Nephron (organoid): Measurements from ENCODE around the gene ABCC1.

Experiments
- H3K27ac Mint-ChIP-seq, 3 experiments: 2 replicates each; pipeline ENCODE4 v1.8.0; 2020; ENCODE audit warnings: mixed read lengths in 3 of 3, mild to moderate bottlenecking in 2 of 3, moderate library complexity in 1 of 3
- H3K27me3 Mint-ChIP-seq: 2 replicates; pipeline ENCODE4 v1.8.0; 2021; ENCODE audit warnings: low read depth, mild to moderate bottlenecking, moderate library complexity, mixed read lengths
- H3K36me3 Mint-ChIP-seq: 2 replicates; pipeline ENCODE4 v1.8.0; 2020; ENCODE audit warnings: low read depth, mixed read lengths
- H3K4me1 Mint-ChIP-seq: 2 replicates; pipeline ENCODE4 v1.8.0; 2020; ENCODE audit warnings: mixed read lengths
- H3K4me3 Mint-ChIP-seq, 3 experiments: 2 replicates each; pipeline ENCODE4 v1.8.0; 2020; ENCODE audit warnings: mild to moderate bottlenecking in 3 of 3, mixed read lengths in 3 of 3, moderate library complexity in 2 of 3
- H3K9me3 Mint-ChIP-seq: 2 replicates; pipeline ENCODE4 v1.8.0; 2020; ENCODE audit warnings: mixed read lengths
- TF ChIP-seq, protein P1 (sequence below), 3 experiments: fragments of 200-600 bp; sonication (generic); IDR thresholded peaks; one replicate each; pipeline ENCODE4 v1.5.0; 2021; ENCODE audit warnings: antibody characterized with exemption in 3 of 3; ENCODE audit not compliant: unreplicated experiment in 3 of 3

Gene ABCC1

DNA sequence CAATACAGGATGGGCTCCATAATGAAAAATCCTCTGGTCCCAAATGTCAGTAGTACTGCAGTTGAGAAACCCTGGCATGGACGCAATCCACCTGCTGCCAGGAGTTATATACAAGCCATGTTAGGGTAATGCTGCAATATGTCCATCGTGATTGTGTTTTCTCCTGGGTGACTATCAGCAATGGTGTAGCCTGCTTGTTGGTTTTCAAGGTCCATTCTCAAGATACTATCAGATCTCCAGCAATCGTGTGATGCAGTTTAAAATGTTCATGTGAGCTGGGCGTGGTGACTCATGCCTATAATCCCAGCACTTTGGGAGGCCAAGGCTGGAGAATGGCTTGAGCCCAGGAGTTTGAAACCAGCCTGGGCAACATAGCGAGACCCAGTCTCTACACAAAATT, 24.0 kb downstream of the ABCC1 start:
- Mint-ChIP-seq H3K27ac (no peak overlapping the region), H3K4me1 (no peaks in the 10 kb centered on the region), H3K4me3 (no peak overlapping the region), H3K36me3 (peaks cover 46% of the 10 kb centered on the region), H3K9me3 (peaks cover 28% of the 10 kb centered on the region), H3K27me3 (peaks cover under 1% of the 10 kb centered on the region)
- TF ChIP-seq, protein P1, sequence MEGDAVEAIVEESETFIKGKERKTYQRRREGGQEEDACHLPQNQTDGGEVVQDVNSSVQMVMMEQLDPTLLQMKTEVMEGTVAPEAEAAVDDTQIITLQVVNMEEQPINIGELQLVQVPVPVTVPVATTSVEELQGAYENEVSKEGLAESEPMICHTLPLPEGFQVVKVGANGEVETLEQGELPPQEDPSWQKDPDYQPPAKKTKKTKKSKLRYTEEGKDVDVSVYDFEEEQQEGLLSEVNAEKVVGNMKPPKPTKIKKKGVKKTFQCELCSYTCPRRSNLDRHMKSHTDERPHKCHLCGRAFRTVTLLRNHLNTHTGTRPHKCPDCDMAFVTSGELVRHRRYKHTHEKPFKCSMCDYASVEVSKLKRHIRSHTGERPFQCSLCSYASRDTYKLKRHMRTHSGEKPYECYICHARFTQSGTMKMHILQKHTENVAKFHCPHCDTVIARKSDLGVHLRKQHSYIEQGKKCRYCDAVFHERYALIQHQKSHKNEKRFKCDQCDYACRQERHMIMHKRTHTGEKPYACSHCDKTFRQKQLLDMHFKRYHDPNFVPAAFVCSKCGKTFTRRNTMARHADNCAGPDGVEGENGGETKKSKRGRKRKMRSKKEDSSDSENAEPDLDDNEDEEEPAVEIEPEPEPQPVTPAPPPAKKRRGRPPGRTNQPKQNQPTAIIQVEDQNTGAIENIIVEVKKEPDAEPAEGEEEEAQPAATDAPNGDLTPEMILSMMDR (IDR thresholded peaks at IDR 0.05; ENCODE audit: unreplicated experiment in 3 of 3), result no peak

DNA sequence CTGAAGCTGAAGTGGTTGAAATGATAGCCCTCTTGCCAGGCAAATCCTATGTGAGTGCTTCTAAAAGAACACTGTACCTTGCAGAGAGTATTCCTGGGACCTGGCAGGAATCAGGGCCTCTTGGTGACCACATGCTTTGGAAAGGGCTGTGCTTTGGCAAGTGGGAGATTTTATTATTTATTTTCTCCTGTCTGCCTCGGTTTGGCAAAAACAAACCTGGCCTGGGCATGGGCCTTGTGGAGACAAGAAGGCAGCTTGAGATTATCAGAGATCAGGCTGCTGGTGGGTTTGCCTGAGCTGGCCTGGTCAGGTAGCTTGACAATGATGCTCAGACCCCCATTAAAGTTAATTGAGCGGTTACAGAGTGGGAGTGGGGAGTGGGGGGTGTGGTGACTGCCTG, 24.6 kb downstream of the ABCC1 start:
- Mint-ChIP-seq H3K4me3 (no peak overlapping the region), H3K9me3 (peaks cover 32% of the 10 kb centered on the region), H3K36me3 (peaks cover 53% of the 10 kb centered on the region), H3K27ac (peak overlapping the region in 1 of 3 experiments; percentile 24), H3K4me1 (no peaks in the 10 kb centered on the region), H3K27me3 (peaks cover 4% of the 10 kb centered on the region)
- TF ChIP-seq, protein P1 (IDR thresholded peaks at IDR 0.05; ENCODE audit: unreplicated experiment in 3 of 3), result no peak

DNA sequence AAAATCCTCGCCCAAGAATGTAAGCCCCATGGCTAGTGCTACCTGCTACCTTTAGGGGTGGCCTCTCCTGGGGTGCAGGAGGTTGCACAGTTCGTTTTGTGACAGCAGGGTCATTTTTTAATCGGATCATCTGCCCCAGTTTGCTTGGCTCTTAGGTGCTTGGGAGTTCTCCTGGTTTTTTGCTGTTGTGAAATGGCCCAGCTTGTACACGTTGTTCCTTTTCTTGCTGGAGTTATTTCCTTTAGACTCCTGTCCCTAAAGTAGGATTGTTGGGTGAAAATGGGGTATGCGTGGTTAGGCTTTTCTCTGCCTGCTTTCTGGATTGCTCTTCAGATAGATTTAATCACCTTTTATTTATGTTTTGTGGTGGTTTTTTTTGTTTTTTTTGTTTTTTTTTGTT, 25.8 kb downstream of the ABCC1 start:
- H3K27ac Mint-ChIP-seq, result no peak overlapping the region
- no peaks in the 10 kb centered on the region for H3K4me1 Mint-ChIP-seq
- peaks cover 58% of the 10 kb centered on the region for H3K36me3 Mint-ChIP-seq
- H3K27me3 Mint-ChIP-seq, result peaks cover 4% of the 10 kb centered on the region
- no peak overlapping the region for H3K4me3 Mint-ChIP-seq
- peaks cover 41% of the 10 kb centered on the region for H3K9me3 Mint-ChIP-seq
- TF ChIP-seq, protein P1 (IDR thresholded peaks at IDR 0.05; ENCODE audit: unreplicated experiment in 3 of 3), result no peak

DNA sequence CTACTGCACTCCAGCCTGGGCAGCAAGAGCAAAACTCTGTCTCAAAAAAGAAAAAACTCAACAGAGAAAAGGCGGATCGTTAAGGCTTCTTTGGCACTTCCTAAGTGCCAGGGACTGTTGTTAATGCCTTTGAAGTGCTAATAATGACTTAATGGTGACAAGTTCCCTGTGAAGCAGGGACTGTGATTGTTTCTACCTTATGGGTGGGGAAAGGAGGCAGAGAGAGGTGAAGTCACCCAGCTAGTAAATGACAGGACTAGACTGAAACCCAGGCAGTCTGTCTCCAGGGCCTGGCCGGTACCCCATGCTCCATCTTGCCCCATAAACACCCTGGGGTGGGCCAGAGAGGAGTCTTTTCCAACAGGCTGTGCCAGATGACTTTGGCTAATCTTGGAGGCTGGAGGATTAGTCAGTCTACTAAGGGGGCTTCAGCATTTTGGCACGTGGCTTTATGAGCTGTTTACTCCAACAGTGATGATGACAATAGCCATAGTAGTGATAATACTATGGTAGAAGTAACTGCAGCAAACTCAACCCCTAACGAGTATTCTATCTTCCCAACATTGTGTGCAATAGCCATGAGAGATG, 26.9 kb downstream of the ABCC1 start:
- TF ChIP-seq, protein P1 (IDR thresholded peaks at IDR 0.05; ENCODE audit: unreplicated experiment in 3 of 3), result no peak
- no peak overlapping the region for H3K4me3 Mint-ChIP-seq
- peaks cover 40% of the 10 kb centered on the region for H3K9me3 Mint-ChIP-seq
- no peak overlapping the region for H3K27ac Mint-ChIP-seq
- H3K4me1 Mint-ChIP-seq, result no peaks in the 10 kb centered on the region
- peaks cover 4% of the 10 kb centered on the region for H3K27me3 Mint-ChIP-seq
- peaks cover 58% of the 10 kb centered on the region for H3K36me3 Mint-ChIP-seq

DNA sequence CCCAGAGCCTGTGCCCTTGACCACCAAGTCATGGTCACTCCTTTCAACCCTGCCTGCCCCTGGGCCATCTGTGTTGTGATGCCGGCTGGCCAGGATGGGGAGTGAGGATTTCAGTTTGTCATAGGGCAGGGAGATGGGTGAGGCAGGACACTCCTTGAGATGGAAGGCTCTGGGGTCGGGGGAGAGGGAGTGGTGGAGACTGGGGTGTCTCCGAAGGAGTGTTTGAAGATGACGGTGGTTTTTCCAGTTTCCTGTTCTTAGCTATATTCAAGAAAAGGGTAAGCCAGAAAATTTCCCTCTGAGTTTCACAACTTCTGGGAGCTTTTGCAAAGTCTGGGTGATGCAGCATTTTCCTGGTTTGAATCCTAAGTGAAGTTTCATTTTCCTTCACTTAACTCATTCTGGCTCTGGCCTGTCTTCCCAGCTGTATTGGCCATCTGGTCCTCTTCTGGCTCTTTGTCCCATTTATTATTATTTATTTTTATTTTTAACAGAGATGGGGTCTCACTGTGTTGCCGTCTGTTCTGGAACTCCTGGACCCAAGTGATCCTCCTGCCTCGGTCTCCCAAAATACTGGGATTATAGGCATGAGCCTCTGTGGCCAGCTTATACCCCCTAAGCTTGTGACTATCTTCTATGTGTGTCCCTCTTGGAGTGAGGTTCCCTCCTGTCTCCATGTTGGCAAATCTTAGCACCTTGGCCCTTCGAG, 27.7 kb downstream of the ABCC1 start:
- H3K27me3 Mint-ChIP-seq, result peaks cover 4% of the 10 kb centered on the region
- peaks cover 44% of the 10 kb centered on the region for H3K9me3 Mint-ChIP-seq
- peaks cover 60% of the 10 kb centered on the region for H3K36me3 Mint-ChIP-seq
- no peak overlapping the region for H3K4me3 Mint-ChIP-seq
- H3K4me1 Mint-ChIP-seq, result no peaks in the 10 kb centered on the region
- TF ChIP-seq, protein P1 (IDR thresholded peaks at IDR 0.05; ENCODE audit: unreplicated experiment in 3 of 3), result no peak
- H3K27ac Mint-ChIP-seq, result no peak overlapping the region

DNA sequence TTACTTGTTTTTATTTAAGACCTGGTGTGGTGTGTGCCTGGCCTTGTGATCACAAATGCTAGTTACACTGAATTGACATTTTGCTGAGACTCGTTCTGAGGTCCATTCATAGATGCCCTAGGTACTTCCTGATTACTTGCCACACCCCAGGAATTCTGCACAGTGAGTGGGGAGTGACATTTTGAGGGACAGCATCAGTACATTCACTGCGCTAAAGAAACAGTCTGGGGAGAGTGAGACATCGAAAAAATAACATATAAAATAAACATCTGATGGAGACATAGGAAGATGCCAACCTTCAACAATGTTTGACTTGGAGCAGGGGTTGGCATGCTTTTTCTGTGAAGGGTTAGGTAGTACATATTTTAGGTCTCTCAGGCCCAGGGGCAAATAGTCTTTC, 30.4 kb downstream of the ABCC1 start:
- no peak overlapping the region for H3K4me3 Mint-ChIP-seq
- no peak overlapping the region for H3K27ac Mint-ChIP-seq
- peaks cover 5% of the 10 kb centered on the region for H3K4me1 Mint-ChIP-seq
- H3K27me3 Mint-ChIP-seq, result peaks cover 4% of the 10 kb centered on the region
- H3K9me3 Mint-ChIP-seq, result peaks cover 41% of the 10 kb centered on the region
- peaks cover 65% of the 10 kb centered on the region for H3K36me3 Mint-ChIP-seq
- TF ChIP-seq, protein P1 (IDR thresholded peaks at IDR 0.05; ENCODE audit: unreplicated experiment in 3 of 3), result no peak
